ENCODE measurements around the gene IPO5.

DNA sequence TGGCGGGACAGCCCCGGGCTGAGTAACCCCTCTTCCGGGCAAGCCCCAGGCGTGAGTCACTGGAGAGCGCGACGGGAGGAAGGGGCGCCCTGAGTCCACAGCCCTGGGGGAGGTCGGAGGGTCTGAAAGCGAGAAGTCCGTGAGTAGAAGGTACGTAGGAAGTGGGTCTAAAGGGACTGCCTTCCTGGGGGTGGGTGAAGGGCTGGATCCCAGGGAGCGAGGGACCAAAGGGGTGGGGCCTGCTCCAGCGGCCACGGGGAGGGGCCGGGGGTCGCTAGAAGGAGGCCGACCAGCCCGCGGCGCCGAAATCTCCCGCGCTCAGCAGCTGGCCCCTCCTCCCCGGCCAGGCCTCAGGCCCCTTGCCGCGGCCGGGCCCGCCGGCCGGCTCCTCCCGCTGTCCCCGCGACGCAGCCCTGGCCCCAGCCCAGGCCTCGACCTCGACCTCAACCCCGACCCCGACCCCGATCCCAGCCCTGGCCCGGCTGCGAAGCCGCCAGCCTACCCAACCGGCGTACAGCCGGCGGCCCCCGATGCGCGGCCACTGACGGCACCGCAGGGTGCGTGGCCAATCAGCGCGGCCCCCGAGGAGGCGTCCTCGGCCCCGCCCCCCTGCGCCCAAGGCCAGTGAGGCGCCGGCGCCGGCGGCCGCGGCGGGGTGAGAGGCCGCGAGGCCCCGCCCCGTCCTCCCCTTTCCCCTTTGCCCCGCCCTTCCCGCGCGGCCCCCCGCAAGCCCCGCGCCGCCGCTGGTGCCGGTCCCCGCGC is 22.6 kb downstream of the IPO5 start:
- TF ChIP-seq, protein P1, sequence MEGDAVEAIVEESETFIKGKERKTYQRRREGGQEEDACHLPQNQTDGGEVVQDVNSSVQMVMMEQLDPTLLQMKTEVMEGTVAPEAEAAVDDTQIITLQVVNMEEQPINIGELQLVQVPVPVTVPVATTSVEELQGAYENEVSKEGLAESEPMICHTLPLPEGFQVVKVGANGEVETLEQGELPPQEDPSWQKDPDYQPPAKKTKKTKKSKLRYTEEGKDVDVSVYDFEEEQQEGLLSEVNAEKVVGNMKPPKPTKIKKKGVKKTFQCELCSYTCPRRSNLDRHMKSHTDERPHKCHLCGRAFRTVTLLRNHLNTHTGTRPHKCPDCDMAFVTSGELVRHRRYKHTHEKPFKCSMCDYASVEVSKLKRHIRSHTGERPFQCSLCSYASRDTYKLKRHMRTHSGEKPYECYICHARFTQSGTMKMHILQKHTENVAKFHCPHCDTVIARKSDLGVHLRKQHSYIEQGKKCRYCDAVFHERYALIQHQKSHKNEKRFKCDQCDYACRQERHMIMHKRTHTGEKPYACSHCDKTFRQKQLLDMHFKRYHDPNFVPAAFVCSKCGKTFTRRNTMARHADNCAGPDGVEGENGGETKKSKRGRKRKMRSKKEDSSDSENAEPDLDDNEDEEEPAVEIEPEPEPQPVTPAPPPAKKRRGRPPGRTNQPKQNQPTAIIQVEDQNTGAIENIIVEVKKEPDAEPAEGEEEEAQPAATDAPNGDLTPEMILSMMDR (IDR thresholded peaks at IDR 0.05), result peak in 3 of 6 experiments; percentile 5 to 30 (median 25)
- peak; percentile 67 to 71 for TF ChIP-seq POLR2A (IDR thresholded peaks at IDR 0.05)
